ENCODE data around the gene MAP3K7.

DNA sequence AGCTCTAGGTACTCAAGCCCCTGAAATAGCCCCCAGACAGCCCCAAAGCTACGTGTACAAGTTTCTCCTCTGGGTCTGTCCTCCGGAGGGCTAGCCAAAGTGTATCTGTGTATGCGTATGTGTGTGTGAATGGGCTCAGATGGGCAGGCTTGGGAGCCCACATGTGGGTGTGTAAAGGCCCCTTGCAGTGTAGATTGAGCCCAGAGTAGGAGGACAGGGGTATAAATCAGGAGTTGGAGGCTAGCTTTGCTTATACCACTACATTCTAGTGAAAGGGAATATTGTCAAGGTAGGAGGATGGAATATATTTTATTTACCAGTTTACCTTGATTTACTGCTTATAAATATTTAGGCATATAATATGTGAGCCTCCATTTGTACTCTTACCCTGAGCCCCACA lies 9.0 kb upstream of the MAP3K7 start:
- TF ChIP-seq PHB2 (IDR thresholded peaks at IDR 0.05; ENCODE audit: partially characterized antibody) (no peak), POLR2A (IDR thresholded peaks at IDR 0.05; ENCODE audit: insufficient read depth in 1 of 2, low read depth in 2 of 2, low read length in 2 of 2) (no peak)
